OCI-LY7 (cell line): Measurements from ENCODE around the gene TUB.

ENCODE experiments used
- CTCF ChIP-seq: fragments of 200-600 bp; sonication (generic); conservative IDR thresholded peaks from 2 replicates; pipeline ENCODE4 v1.5.1; 2014; ENCODE audit warnings: mild to moderate bottlenecking, antibody characterized with exemption, low read length, moderate library complexity, mixed read lengths
- EZH2phosphoT487 ChIP-seq: fragments of 200-600 bp; sonication (generic); IDR thresholded peaks from 2 replicates; pipeline ENCODE4 v1.6.1; 2018; ENCODE audit warnings: low read depth, borderline replicate concordance, mild to moderate bottlenecking, mixed run types, antibody characterized with exemption, low read length, moderate library complexity, mixed read lengths

DNA sequence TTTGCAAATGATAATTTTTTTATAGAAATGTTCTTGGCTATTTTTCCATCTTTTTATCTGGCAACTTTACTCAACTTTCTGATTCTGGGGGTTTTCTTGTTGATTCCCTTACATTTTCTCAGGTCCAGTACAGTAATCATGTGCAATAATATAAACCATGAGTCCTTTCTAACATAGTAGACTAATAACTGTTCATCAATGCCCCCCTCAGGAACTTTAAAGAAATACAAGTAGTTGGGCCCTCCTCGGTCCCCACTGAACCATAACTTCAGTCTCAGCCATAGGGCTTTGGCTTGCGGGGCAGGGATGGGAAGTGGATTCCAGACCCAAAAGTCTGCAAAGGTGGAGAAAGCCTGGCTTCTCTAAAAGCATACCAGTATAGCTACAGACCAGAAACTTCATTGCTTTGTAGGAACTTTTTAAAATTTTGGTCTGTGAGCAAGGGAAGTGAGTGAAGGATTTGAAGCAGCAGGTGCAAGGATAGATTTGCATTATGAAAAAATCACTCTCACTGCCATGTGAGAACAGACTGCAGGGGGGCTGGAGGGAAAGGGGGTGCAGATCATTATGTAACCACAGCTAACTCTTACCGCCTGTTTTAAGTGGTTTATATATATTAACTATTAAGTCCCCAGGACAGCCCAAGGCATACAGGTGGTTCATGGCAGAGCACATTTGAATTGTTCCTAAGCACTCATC lies 10.4 kb upstream of the TUB start:
- peak; percentile 74 for TF ChIP-seq CTCF
- TF ChIP-seq EZH2phosphoT487, result no peak
